HCT116 (cell line): Measurements from ENCODE around the gene IFNA13. TPM values are rescaled to one million over a fixed set of nuclear protein-coding genes. Genes with fewer than 3 reads are reported as not detected.

Source experiments
- ATAC-seq: fragments of 200-7000 bp; cut with Tn5 transposase; 2 replicates; pipeline ENCODE4 v1.9.1; 2020; ENCODE audit warnings: mild to moderate bottlenecking, moderate library complexity
- BruUV-seq: library from RNA; stranded (reverse); fragments of 400-500 nt; replicated peaks from 2 replicates; lab custom pipeline; 2021; lab: Mats Ljungman, UMichigan
- CTCF ChIA-PET: fragments of 300-600 bp; sonication (Branson Sonifier 250); formaldehyde crosslinking; loops from one replicate; lab custom pipeline; 2021; ENCODE audit warnings: antibody characterized with exemption; lab: Charles Lee
- POLR2A ChIA-PET: fragments of 300-600, 350-600 bp; sonication (Branson Sonifier 250); formaldehyde crosslinking; loops from one replicate; lab custom pipeline; 2021; ENCODE audit warnings: antibody characterized with exemption; lab: Charles Lee
- RAD21 ChIA-PET, 2 experiments: fragments of 300-600 bp; sonication (Branson Sonifier 250); formaldehyde crosslinking; loops; one replicate each; lab custom pipeline; 2023; ENCODE audit warnings: low total read pairs in 2 of 2; ENCODE audit not compliant: uncharacterized antibody in 2 of 2, unreplicated experiment in 2 of 2, low non-redundant PET in 1 of 2; lab: Charles Lee
- DNase-seq: peaks from one replicate; pipeline ENCODE4 v3.0.0-alpha.2; 2010; ENCODE audit warnings: low read depth, low spot score
- H2AFZ ChIP-seq: fragments of 200-600 bp; shearing (Covaris generic), sonication (generic); 2 replicates; pipeline ENCODE4 v1.6.1; 2017; ENCODE audit warnings: low read depth, mixed run types, mixed read lengths, antibody characterized with exemption, low read length; ENCODE audit not compliant: poor library complexity, severe bottlenecking
- H3K27ac ChIP-seq: 2 replicates; pipeline ENCODE4 v1.5.1; 2012; ENCODE audit warnings: low read depth, low read length
- H3K27me3 ChIP-seq: fragments of 200-600 bp; sonication (generic); 2 replicates; pipeline ENCODE4 v1.6.1; 2016; ENCODE audit warnings: mixed run types, low read length, mixed read lengths; ENCODE audit not compliant: insufficient read depth
- H3K36me3 ChIP-seq, 2 experiments: fragments of 200-500 bp in 1 of 2; fragments of 200-600 bp in 1 of 2; sonication (Bioruptor generic) in 1 of 2; sonication (generic) in 1 of 2; 2 replicates each; pipeline versions ENCODE4 v1.5.1 to v1.6.1; 2014 to 2016; ENCODE audit warnings: low read length in 2 of 2, inconsistent platforms in 1 of 2, mixed read lengths in 1 of 2, mixed run types in 1 of 2; ENCODE audit not compliant: insufficient read depth in 2 of 2, control insufficient read depth in 1 of 2
- H3K4me1 ChIP-seq, 2 experiments: fragments of 200-600 bp in 1 of 2; sonication (generic) in 1 of 2; 2 replicates each; pipeline versions ENCODE4 v1.5.1 to v1.6.1; 2012 to 2017; ENCODE audit warnings: low read length in 2 of 2, inconsistent platforms in 1 of 2, mild to moderate bottlenecking in 1 of 2, mixed read lengths in 1 of 2, mixed run types in 1 of 2, moderate library complexity in 1 of 2; ENCODE audit not compliant: insufficient read depth in 2 of 2, control insufficient read depth in 1 of 2
- H3K4me2 ChIP-seq: fragments of 200-600 bp; sonication (generic); 2 replicates; pipeline ENCODE4 v1.6.1; 2017; ENCODE audit warnings: mixed run types, low read length, mixed read lengths
- H3K4me3 ChIP-seq, 2 experiments: fragments of 200-600 bp in 1 of 2; sonication (generic) in 1 of 2; replicated peaks in 1 of 2; 2 replicates each; pipeline ENCODE4 v1.5.1; 2011 to 2016; ENCODE audit warnings: low read length in 2 of 2, control low read depth in 1 of 2, low read depth in 1 of 2, mild to moderate bottlenecking in 1 of 2, mixed read lengths in 1 of 2, mixed run types in 1 of 2
- H3K79me2 ChIP-seq: fragments of 200-600 bp; sonication (generic); 2 replicates; pipeline ENCODE4 v1.6.1; 2017; ENCODE audit warnings: mild to moderate bottlenecking, mixed run types, low read length, moderate library complexity, mixed read lengths; ENCODE audit not compliant: insufficient read depth
- H3K9ac ChIP-seq: fragments of 200-600 bp; sonication (generic); 2 replicates; pipeline ENCODE4 v1.6.1; 2016; ENCODE audit warnings: low read length, mixed read lengths
- H3K9me2 ChIP-seq: fragments of 200-600 bp; sonication (generic), shearing (Covaris generic); 2 replicates; pipeline ENCODE4 v1.6.1; 2017; ENCODE audit warnings: mixed run types, mild to moderate bottlenecking, moderate library complexity; ENCODE audit not compliant: insufficient read depth
- H3K9me3 ChIP-seq, 2 experiments: fragments of 200-500 bp in 1 of 2; fragments of 200-600 bp in 1 of 2; sonication (Bioruptor generic) in 1 of 2; sonication (generic) in 1 of 2; 2 replicates each; pipeline ENCODE4 v1.6.1; 2014 to 2017; ENCODE audit warnings: low read length in 2 of 2, mixed read lengths in 2 of 2, inconsistent platforms in 1 of 2, low read depth in 1 of 2, mild to moderate bottlenecking in 1 of 2, mixed run types in 1 of 2, moderate library complexity in 1 of 2; ENCODE audit not compliant: control insufficient read depth in 1 of 2, insufficient read depth in 1 of 2
- H4K20me1 ChIP-seq: fragments of 200-600 bp; sonication (generic), shearing (Covaris generic); 2 replicates; pipeline ENCODE4 v1.6.1; 2017; ENCODE audit warnings: mixed run types, mild to moderate bottlenecking, moderate library complexity; ENCODE audit not compliant: insufficient read depth
- CBX3 ChIP-seq: IDR thresholded peaks from 2 replicates; pipeline ENCODE4 v1.6.1; 2012; ENCODE audit warnings: low read depth
- CEBPB ChIP-seq: IDR thresholded peaks from 2 replicates; pipeline ENCODE4 v1.6.1; 2012; ENCODE audit warnings: low read depth
- CTCF ChIP-seq, 3 experiments: fragments of 200-600 bp in 1 of 3; sonication (generic) in 1 of 3; IDR thresholded peaks in 2 of 3; conservative IDR thresholded peaks in 1 of 3; 2 replicates each; pipeline ENCODE4 v1.5.1; 2012 to 2017; ENCODE audit warnings: low read depth in 2 of 3, low read length in 2 of 3, antibody characterized with exemption in 1 of 3, borderline replicate concordance in 1 of 3, control low read depth in 1 of 3, mild to moderate bottlenecking in 1 of 3, mixed read lengths in 1 of 3, mixed run types in 1 of 3, moderate library complexity in 1 of 3; ENCODE audit not compliant: insufficient read depth in 1 of 3
- EGR1 ChIP-seq: IDR thresholded peaks from 2 replicates; pipeline ENCODE4 v1.6.1; 2012; ENCODE audit warnings: low read depth
- EZH2 ChIP-seq: fragments of 200-600 bp; sonication (generic); IDR thresholded peaks from 2 replicates; pipeline ENCODE4 v1.6.1; 2017; ENCODE audit warnings: antibody characterized with exemption, mixed run types
- EZH2phosphoT487 ChIP-seq: fragments of 200-600 bp; IDR thresholded peaks from 2 replicates; pipeline ENCODE4 v1.6.1; 2018; ENCODE audit warnings: antibody characterized with exemption, borderline replicate concordance
- FOSL1 ChIP-seq: IDR thresholded peaks from 2 replicates; pipeline ENCODE4 v1.6.1; 2012; ENCODE audit warnings: low read depth
- MAX ChIP-seq: IDR thresholded peaks from 2 replicates; pipeline ENCODE4 v1.6.1; 2012
- POLR2A ChIP-seq: IDR thresholded peaks from 2 replicates; pipeline ENCODE4 v1.7.0; 2011; ENCODE audit warnings: borderline replicate concordance; ENCODE audit not compliant: insufficient read depth, insufficient read length; ENCODE audit errors: extremely low read depth
- POLR2AphosphoS5 ChIP-seq: IDR thresholded peaks from 2 replicates; pipeline ENCODE4 v1.6.1; 2011; ENCODE audit warnings: mild to moderate bottlenecking, low read depth, low read length, moderate library complexity
- RAD21 ChIP-seq: IDR thresholded peaks from 2 replicates; pipeline ENCODE4 v1.6.1; 2012; ENCODE audit warnings: low read depth, mild to moderate bottlenecking
- REST ChIP-seq: IDR thresholded peaks from 2 replicates; pipeline ENCODE4 v1.6.1; 2012; ENCODE audit warnings: low read depth
- SIN3A ChIP-seq: IDR thresholded peaks from 2 replicates; pipeline ENCODE4 v1.6.1; 2012; ENCODE audit warnings: low read depth
- SRF ChIP-seq: IDR thresholded peaks from 2 replicates; pipeline ENCODE4 v1.6.1; 2012; ENCODE audit warnings: low read depth
- TCF7L2 ChIP-seq: IDR thresholded peaks from 2 replicates; pipeline ENCODE4 v1.7.0; 2011; ENCODE audit warnings: borderline replicate concordance, inconsistent platforms; ENCODE audit not compliant: insufficient read depth, insufficient read length; ENCODE audit errors: extremely low read depth
- YY1 ChIP-seq: IDR thresholded peaks from 2 replicates; pipeline ENCODE4 v1.6.1; 2011; ENCODE audit warnings: low read length, low read depth, moderate library complexity, mild to moderate bottlenecking; ENCODE audit not compliant: insufficient replicate concordance; ENCODE audit errors: extremely low read depth
- ZFX ChIP-seq: fragments of 450-650 bp; IDR thresholded peaks from 2 replicates; pipeline ENCODE4 v1.6.1; 2017
- ZNF274 ChIP-seq: fragments of 200-500 bp; sonication (Bioruptor generic); IDR thresholded peaks from 2 replicates; pipeline ENCODE4 v1.6.1; 2014; ENCODE audit warnings: mild to moderate bottlenecking, low read depth, low read length, inconsistent platforms
- intact Hi-C: fragments of 100-400 bp; cut with micrococcal nuclease; formaldehyde crosslinking; loops from 2 replicates; pipeline ENCODE4 v1.10.0; 2022
- total RNA-seq: library from RNA; stranded (reverse); gene quantifications from one replicate; pipeline ENCODE4 v1.2.1, GENCODE V29; 2021; ENCODE audit not compliant: unreplicated experiment
- TF ChIP-seq, protein P1 (sequence below): IDR thresholded peaks from 2 replicates; pipeline ENCODE4 v1.6.1; 2011; ENCODE audit warnings: mild to moderate bottlenecking, low read length, moderate library complexity; ENCODE audit not compliant: insufficient replicate concordance; ENCODE audit errors: extremely low read depth
- TF ChIP-seq, protein P2 (sequence below): IDR thresholded peaks from 2 replicates; pipeline ENCODE4 v1.6.1; 2012

The IFNA13 gene
- total RNA-seq, 1 experiment from 2014 or later: not detected

DNA sequence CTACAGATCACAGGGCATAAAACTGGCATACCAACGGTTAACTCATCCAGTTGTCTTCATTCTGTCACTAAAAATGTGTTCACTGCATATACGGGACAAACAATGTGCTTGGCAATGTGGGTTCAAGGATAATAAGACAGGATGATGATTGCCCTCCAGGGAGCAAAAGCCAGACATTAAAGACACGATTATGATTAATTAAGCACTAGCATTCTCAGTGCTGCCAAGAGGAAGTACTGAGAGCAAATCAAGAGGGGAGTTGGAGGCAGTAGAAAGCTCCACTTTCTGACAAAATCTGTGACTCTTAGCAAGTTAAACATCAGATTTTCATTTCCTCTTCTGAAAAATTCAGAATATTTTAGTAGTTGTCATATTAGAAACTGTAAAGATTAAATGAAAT, 32.1 kb upstream of the IFNA13 start:
- no peaks in the 10 kb centered on the region for H3K36me3 ChIP-seq
- no peaks in the 10 kb centered on the region for H3K27me3 ChIP-seq
- BruUV-seq: no TSS peak
- intact Hi-C loops: no loop called here
- TF ChIP-seq REST (no peak), ZFX (no peak), POLR2AphosphoS5 (no peak), CBX3 (no peak), SRF (no peak), EZH2 (no peak), FOSL1 (no peak), ZNF274 (no peak), POLR2A (no peak), EZH2phosphoT487 (no peak), RAD21 (no peak), CTCF (IDR thresholded peaks at IDR 0.05 in 2 of 3, conservative IDR thresholded peaks at IDR 0.05 in 1 of 3; ENCODE audit: borderline replicate concordance in 1 of 3, insufficient read depth in 1 of 3, low read depth in 2 of 3, low read length in 2 of 3) (no peak), YY1 (no peak), MAX (no peak), SIN3A (no peak), CEBPB (no peak), TCF7L2 (no peak), EGR1 (no peak)
- TF ChIP-seq, protein P1, sequence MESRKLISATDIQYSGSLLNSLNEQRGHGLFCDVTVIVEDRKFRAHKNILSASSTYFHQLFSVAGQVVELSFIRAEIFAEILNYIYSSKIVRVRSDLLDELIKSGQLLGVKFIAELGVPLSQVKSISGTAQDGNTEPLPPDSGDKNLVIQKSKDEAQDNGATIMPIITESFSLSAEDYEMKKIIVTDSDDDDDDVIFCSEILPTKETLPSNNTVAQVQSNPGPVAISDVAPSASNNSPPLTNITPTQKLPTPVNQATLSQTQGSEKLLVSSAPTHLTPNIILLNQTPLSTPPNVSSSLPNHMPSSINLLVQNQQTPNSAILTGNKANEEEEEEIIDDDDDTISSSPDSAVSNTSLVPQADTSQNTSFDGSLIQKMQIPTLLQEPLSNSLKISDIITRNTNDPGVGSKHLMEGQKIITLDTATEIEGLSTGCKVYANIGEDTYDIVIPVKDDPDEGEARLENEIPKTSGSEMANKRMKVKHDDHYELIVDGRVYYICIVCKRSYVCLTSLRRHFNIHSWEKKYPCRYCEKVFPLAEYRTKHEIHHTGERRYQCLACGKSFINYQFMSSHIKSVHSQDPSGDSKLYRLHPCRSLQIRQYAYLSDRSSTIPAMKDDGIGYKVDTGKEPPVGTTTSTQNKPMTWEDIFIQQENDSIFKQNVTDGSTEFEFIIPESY: no peak
- TF ChIP-seq, protein P2, sequence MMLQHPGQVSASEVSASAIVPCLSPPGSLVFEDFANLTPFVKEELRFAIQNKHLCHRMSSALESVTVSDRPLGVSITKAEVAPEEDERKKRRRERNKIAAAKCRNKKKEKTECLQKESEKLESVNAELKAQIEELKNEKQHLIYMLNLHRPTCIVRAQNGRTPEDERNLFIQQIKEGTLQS: no peak
- no peak overlapping the region for H3K4me3 ChIP-seq
- no peak for ATAC-seq
- no peaks in the 10 kb centered on the region for H3K79me2 ChIP-seq
- POLR2A ChIA-PET: no interaction called here
- H3K4me2 ChIP-seq: no peak overlapping the region
- no peaks in the 10 kb centered on the region for H4K20me1 ChIP-seq
- no peak overlapping the region for H3K9ac ChIP-seq
- H3K9me2 ChIP-seq: no peaks in the 10 kb centered on the region
- CTCF ChIA-PET: no interaction called here
- no peak overlapping the region for H2AFZ ChIP-seq
- no peak overlapping the region for H3K27ac ChIP-seq
- H3K4me1 ChIP-seq: peaks cover 0 to 7% of the 10 kb centered on the region in 2 experiments; a peak in 1 of 4 replicates
- RAD21 ChIA-PET: no interaction called here
- H3K9me3 ChIP-seq: no peaks in the 10 kb centered on the region
- DNase-seq: no peak
